GM18867 (cell line): ENCODE results near the gene ADAMTS14.
"Not testable (repeated sequence)": the region's sequence is repeated elsewhere in the genome, so short reads cannot be mapped to it uniquely, and the experiment has no call there.

Experiments
- ATAC-seq: cut with Tn5 transposase; IDR thresholded peaks from one replicate; pipeline ENCODE4 v1.9.1; 2021; ENCODE audit warnings: mild to moderate bottlenecking, moderate library complexity; ENCODE audit not compliant: unreplicated experiment

Gene ADAMTS14

DNA sequence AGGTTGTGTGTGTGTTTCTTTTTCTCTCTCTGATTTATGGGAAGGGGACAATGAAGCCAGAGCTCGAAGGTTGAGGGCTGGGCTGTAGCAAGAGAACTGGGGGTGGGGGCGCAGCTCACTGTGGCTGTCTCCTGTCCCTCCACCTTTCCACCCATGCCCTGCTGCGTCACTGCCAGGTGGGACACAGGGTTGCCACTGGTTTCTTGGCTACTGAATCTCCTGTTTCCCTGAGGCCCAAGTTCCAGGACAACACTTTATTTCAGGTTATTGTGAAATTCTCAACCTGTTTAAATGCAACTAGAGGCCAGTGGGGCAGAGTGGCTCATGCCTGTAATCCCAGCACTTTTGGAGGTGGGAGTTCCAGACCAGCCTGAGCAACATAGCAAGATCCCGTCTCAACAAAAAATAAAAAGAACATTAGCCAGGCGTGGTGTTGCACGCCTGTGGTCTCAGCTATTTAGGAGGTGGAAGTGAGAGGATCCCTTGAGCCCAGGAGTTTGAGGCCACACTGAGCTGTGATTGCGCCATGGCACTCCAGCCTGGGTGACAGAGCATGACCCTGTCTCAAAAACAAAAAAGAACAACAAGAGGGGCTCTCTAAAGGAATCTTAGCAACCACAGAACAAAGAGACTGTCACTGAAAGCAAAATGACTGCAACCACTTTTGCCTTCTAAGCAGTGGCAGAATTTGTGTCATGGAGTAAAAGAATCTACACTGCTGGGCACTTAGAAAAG, 90.3 kb downstream of the ADAMTS14 start:
- no peak for ATAC-seq

DNA sequence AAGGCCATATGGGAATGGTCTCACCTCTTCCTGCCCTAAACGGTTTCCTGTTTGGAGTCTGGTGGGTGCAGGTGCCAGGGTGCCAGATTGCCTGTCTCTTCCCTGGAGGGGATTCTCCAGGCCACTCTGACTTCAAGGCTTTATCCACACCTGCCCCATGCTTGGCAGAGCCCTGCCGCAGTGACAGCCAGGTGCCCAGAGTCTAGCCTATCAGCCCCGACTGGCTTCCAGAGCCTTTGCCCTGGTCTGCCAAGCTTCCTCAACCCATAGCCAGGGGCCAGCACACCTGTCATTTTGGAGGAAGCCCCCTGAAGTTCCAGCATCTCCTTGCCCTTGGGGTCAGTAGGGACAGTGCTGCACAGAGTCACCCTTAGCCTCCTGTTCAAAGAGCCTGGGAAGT, 91.3 kb downstream of the ADAMTS14 start:
- no peak for ATAC-seq

DNA sequence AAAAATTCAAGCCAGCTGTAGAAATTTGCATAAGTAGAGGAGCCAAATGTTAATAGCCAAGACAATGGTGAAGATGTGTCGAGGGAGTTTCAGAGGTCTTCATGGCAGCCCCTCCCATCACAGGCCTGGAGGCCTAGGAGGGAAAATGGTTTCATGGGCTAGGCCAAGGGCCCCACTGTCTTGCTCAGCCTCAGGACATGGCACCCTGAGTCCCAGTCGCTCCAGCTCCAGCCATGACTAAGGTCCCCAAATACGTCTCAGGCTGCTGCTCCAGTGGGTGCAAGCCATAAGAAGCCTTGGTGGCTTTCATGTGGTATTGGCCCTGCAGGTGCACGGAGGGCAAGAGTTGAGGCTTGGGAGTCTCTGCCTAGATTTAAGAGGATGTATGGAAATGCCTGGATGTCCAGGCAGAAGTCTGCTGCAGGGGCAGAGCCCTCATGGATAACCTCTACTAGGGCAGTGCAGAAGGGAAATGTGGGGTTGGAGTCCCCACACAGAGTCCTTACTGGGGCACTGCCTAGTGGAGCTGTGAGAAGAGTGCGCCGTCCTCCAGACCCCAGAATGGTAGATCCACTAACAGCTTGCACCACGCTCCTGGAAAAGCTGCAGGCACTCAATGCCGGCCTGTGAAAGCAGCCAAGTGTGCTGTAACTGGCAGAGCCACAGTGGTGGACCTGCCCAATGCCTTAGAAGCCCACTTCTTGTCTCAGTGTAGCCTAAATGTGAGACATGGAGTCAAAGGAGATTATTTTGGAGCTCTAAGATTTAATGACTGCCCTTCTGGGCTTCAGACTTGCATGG, 93.7 kb downstream of the ADAMTS14 start:
- ATAC-seq: no peak

DNA sequence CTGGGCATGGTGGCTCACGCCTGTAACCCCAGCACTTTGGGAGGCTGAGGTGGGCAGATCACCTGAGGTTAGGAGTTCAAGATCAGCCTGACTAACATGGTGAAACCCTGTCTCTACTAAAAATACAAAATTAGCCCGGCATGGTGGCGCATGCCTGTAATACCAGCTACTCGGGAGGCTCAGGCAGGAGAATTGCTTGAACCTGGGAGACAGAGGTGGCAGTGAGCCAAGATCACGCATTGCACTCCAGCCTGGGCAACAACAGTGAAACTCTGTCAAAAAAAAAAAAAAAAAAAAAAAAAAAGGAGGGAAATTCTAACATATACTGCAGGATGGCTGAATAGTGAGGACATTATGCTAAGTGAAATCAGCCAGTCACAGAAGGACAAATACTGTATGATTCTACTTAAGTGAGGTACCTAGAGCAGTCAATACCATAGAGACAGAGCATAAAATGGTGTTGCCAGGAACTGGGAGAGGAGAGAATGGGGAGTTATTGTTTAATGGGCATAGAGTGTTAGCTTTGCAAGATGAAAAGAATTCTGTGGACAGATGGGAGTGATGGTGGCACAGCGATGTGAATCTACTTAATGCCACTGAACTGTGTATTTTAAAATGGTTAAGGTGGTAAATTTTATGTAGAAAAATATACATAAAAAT, 95.8 kb downstream of the ADAMTS14 start:
- not testable (repeated sequence) for ATAC-seq

DNA sequence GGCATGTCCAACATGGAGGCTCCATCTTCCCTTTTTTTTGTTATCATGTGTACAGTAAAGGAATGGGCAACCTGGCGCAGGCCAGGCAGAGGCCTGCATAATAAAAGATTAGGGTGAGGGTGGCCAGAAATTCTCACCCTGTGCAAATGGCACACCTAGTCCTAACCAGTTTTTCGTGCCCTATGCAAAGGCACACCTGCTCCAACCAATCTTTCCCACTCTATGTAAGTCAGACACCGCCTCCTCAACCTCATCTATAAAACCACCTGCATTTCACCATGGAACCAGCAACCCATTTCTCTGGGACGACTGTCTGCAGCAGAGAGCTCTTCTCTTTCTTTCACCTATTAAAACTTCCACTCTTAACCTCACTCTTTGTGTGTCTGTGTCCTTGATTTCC, 96.8 kb downstream of the ADAMTS14 start:
- ATAC-seq: no peak

DNA sequence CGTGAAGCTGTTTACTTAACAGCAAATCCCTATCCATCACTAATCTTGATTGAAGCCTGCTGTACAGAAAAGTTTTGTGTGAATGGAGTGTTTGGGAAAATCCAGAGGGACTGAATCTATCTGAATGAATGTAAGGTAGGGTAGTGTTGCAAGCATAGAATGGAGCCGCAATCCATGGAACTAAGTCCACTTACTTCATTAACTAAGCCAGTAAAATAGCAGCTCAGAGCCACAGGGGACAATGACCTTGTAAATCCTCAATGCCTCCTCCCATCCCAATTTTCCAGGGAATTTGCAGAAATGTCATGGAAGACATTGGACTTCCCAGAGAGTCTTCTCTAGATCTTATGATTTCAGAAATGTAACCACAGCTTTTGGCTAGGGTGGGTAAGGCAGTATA, 97.7 kb downstream of the ADAMTS14 start:
- no peak for ATAC-seq

DNA sequence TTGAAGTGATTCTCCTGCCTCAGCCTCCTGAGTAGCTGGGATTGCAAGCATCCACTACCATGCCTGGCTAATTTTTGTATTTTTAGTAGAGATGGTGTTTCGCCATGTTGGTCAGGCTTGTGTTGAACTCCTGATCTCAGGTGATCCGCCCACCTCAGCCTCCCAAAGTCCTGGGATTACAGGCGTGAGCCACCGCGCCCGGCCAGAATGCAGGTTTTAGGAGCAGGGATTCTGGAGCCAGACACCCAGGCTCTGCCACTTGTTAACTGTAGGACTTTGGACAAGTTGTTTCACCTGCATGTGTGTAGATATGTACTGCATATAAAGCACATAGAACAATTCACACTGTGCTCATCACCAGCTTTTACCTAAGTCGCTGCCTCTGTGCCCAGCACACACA, 98.2 kb downstream of the ADAMTS14 start:
- not testable (repeated sequence) for ATAC-seq

DNA sequence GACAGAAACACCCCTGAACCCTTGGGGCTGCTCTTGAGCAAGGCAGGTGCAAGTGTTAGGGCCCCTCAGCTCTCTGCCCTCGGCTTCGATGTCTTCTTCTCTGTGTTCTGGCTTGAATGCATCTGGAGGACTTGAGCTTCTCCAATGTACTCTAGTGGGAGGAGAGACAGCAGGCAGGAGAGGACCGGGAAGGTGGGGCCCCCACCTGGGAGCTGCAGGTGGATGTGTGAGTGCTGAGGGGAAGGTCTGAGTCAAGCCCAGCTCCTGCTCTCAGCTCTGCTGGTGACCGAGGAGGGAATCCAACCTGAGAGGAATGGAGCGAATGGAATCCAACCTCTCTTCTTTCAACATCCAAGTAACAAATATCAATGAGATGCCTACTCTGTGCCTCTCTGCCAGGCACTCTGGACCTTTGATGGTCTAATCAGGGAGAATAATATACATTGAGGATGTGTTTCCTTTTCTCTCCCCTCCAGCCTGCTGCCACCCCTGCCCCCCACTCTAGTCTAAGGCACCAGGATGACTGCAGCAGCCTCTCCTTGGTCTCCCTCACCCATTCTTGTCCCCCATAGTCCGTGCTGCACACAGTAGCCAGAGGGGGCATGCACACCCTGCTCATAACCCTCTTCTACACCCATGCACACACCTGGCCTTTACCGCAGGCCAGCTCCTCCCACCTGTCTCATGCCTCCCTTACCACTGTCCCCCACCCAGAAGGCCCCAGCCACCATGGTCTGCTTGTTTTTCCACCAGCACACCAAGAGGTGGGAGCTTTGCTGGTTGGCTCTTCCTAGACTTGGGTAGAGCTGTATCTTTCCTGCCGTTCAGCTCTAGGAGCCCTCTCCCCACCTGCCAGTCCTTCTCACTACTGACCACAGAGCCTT, 99.2 kb downstream of the ADAMTS14 start:
- no peak for ATAC-seq

DNA sequence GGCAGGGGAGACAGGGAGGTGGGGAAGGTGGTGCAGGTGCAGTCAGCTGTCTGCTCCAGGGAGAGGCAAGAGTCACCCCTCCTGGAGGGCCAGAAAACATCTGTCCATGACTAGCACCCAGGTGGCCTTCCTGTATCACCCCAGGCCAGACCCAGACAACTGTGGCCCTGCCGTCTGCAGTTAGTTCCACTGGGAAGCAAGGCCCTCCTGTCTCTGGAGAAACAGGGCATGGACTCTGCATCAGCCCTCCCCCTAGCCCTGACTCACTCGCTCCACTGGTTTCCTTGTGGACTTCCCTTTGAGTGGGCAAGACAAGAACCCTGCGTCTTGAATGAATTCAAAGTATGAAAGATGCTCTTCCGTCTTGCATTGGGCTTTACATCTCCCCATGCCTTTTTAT, 100.3 kb downstream of the ADAMTS14 start:
- ATAC-seq: no peak

DNA sequence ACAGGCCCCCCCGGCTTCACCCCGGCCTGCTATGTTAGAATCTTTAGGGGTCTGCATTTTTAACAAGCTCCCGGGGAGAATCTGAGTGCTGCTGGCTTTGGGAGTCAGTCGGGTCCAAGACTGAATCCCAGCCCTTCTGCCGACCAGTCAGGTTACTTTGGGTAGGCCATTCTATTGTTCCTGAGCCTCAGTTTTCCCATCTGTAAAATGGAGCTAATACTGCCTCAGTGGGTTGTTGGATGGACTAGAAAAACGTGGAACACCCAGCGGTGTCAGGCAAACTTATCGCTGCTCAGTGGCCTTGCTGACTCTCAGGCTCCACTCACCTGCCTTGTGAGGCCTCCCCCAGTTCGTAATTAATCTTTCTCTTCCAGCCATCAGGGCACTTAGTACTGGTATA, 101.2 kb downstream of the ADAMTS14 start:
- ATAC-seq: no peak

DNA sequence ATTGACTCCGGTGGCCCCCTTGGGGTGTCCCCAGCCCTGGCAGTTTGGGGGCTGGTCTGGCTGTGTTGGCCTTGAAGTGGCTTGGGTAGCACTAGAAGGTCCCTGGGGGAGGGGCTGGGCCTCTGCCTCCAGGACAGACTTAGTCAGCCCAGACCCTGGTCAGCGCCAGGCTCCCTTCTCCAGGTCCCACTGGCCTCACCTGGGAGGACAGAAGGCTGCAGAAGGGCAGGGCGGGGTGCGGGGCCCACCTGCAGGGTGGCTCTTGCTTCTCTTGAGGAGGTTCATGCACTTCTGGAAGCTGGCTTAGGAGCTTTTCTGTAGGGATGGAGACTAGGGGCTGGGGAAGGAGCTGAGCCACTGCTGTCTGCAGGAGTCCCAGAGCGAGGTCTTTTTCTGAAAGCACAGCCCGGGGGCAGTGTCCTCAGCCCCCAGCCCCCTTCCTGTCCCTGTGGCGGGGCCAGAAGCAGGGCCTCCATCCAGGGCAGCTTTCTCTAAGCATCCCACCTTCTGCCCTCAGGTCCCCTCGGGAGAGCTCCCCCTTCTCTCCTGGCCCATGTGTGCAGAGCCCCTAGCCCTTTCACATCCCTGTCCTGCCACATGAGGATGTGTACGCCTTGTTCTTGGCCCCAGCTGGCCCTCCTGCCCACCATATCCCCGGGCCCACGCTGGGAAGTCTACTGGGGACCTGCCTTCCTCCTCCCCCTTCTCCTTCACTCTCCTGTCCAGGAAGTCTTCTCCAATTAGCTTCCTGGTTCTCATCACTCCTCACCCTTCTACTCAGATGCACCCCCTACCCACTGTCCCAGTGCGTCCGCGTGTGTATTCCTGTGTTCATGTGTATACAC, 101.9 kb downstream of the ADAMTS14 start:
- no peak for ATAC-seq

DNA sequence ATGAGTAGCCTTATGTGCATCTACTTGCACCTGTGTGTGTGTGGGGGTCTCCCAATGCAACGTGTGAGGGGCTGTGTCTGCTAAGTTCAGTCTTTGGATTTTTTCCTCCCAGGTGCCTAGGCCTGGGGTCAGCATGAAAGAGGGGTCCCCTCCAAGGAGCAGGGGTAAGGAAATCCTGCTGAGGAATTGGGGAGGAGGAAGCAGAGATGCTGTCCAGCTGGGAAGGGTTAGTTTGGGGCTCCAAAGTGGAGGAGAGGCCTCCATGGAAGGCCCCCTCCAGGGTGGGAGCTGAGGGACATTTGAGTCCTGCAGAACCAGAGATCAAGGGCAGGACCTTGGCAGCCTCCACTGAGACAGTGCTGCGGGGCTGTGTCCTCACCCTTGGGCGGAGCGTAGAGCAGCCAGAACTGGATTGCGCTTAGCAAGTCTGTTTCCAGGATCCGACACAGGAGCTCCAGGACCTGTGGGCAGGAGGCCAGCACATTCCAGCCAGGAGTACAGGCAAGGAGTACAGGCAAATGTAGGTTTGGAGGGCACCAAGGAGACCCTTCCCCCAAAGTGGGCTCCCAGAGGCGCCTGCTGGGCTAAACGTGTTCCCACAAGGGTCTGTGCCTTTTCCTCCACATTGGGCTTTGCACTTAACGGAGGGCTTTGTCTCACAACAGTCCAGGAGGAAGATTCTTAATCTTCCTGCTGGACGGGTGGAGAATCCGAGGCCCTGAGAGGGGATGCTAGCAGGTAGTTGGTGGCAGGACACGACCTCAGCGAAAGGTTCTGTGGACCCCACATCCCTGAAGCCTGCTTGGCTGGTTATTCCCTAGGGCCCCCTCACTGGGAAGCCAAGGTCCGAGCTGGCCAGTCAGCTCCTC, 102.7 kb downstream of the ADAMTS14 start:
- no peak for ATAC-seq

DNA sequence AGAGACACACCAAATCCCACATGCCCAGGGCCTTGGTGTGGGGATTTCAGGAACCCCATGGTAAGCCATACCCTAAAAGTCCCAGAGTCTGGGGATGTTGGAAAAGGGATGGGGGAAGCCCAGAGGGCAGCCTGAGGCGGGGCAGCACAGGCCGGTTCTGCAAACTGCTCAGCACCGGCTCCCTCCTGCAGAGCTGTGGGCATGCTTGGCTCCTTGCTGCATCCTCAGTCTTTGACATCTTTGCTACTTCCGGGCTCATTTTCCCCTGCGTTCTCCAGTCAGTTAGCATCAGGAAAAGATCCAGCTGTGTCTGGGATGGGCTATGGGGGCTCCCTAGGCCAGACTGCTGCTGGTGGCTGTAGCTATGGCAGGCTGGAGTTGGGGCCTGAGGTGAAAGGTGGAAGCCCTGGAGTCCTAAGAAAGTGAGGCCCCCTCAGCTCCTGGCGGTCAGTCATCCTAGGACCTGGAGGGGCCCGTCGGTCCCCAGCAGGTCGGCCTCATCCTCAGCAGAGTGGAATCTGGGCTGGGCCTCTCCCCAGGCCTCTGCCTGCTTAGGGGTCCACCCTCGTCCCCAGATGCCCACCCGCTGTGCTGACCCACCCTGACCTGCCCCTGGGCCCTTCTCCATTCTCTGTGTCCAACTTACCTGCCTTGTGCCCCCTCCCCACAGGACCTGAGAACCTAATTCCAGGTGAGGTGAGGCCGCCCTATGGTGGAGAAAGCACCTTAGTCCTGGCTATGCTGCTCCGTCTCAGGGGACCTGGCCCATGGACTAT, 103.6 kb downstream of the ADAMTS14 start:
- no peak for ATAC-seq

DNA sequence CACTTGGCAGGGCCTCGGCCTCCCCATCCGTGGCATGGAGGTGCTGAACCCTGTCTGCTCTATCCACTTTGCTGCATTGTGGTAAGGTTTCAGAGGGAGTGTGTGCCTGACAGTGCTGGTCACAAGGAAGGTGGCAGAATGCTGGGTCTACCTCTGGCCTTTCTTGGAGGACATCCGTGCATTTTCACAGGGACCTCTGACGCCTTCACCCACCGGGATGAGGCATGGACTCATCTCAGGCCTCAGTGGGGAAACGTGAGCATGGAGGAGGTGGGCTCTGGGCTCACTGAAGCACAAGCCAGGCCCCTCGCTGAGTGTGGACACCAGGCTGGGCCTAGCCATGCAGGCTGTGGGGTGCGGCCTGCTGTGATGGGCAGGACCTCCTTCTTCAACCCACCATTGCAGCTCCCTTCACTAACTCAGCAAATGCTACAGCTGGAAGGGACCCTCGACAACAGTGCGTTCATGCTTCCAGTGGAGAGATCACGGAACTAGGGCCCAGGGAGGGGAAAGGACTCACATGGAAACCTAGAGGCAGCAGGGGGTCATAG, 104.2 kb downstream of the ADAMTS14 start:
- no peak for ATAC-seq

DNA sequence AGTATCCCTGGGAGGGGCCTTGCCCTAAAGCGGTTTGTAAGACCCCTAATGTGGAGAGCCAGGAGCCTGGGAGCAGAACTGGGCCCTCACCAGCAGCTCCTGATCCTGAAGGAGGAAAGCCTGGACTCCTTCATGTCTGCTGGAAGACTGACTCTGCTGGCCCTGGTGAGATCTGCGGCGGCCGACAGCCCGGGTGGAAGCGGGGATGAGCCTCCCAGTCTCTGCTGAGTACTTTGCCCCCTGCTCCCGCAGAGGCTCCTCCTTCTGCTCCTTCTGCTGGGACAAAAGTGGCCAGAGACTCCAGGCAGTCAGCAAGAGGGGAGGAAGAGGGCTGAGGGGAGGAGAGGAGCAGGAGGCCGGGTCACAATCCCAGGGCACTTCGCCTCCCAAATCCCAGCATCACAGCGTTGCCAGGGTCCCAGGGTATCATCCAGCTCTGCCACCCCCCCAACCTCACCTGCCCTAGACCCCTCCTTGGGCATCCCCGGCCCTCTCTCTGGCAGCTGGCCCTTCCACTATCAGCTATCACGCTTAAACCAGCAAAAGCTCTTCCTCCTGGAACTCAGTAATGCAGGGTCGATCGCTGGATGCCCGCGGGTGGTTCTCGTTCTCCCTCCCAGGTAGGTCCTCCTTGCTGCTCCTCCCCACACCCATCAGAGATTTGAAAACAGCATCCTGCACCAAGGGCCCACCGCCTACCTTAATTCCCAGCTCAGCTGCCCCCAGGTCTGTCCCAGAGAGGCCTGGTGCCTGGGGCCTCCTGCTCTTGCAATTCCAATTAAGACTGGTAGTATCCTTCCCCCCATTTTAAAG, 105.0 kb downstream of the ADAMTS14 start:
- ATAC-seq: no peak

DNA sequence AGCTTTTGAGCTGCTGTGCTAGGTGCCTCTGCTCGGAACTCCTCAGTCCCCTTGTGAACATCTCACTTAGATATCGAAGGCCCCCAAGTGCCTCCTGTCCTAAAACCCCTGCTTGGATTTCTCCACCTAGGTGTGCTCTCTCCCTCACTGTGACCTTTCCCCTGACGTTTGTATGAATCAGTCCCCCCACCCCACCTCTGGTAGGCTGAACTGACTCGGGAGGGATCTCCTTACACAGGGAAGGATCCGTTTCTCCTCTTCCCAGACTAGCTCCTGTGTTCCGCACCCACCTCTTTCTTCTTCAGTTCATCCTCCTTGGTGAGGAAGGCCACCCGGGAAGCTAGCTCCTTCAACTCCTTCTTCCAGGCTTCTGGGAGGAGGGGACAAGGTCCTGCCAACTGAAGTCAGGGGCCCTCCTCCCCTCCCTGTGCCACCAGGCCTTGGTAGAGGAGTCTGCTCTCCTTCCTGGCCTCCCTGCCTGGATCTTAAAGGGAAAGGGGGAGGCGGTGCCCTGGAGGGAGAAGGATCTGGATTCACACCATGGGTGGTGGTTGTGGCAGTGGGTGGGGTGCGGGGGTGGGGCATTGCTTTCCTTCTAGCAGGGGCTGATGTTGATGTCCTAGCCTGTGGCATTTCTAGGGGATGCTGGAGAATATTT, 106.1 kb downstream of the ADAMTS14 start:
- no peak for ATAC-seq

DNA sequence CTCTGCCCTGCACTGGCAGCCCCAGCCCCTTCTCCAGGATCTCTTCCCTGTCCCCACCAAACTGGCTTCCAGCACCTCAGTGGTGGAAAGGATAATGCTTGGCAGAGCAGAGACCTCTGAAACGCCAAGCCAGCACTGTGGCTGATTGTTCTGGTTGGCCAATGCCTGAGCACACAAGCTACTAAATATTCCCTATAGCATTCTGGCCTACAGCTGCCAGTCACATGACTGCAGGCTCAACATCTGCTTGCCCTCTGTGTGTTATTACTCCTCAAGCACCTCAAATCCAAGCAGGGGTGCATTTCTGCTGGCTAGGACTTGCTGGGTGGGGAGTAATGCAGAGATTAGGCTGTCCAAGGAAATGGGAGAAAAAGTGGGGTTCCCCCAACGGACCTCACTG, 106.8 kb downstream of the ADAMTS14 start:
- no peak for ATAC-seq
